Liver (tissue), 3 donors: Measurements from ENCODE around the gene CHTF8.

Experiments
- EGR1 ChIP-seq, 2 donors: IDR thresholded peaks; 2 replicates each; pipeline ENCODE4 v1.6.1; 2016 to 2018; ENCODE audit warnings: antibody characterized with exemption in 2 of 2, low read depth in 2 of 2
- FOXA1 ChIP-seq: IDR thresholded peaks from 2 replicates; pipeline ENCODE4 v1.6.1; 2016; ENCODE audit warnings: antibody characterized with exemption
- GABPA ChIP-seq, 2 donors: IDR thresholded peaks in 1 of 2; conservative IDR thresholded peaks in 1 of 2; 2 replicates each; pipeline ENCODE4 v1.6.1; 2016; ENCODE audit warnings: antibody characterized with exemption in 2 of 2, mild to moderate bottlenecking in 1 of 2, moderate library complexity in 1 of 2
- HNF4A ChIP-seq, 2 donors: conservative IDR thresholded peaks; 2 replicates each; pipeline ENCODE4 v1.6.1; 2016; ENCODE audit warnings: antibody characterized with exemption in 2 of 2, mild to moderate bottlenecking in 2 of 2
- JUND ChIP-seq, 2 donors: IDR thresholded peaks; 2 replicates each; pipeline ENCODE4 v1.6.1; 2016; ENCODE audit warnings: antibody characterized with exemption in 2 of 2
- RAD21 ChIP-seq, 2 donors: IDR thresholded peaks; 2 replicates each; pipeline ENCODE4 v1.6.1; 2016; ENCODE audit warnings: antibody characterized with exemption in 2 of 2, mild to moderate bottlenecking in 2 of 2
- SP1 ChIP-seq: IDR thresholded peaks from 2 replicates; pipeline ENCODE4 v1.6.1; 2018; ENCODE audit warnings: antibody characterized with exemption, mild to moderate bottlenecking
- TAF1 ChIP-seq: conservative IDR thresholded peaks from 2 replicates; pipeline ENCODE4 v1.6.1; 2016; ENCODE audit warnings: antibody characterized with exemption, mild to moderate bottlenecking
- YY1 ChIP-seq: IDR thresholded peaks from 2 replicates; pipeline ENCODE4 v1.6.1; 2016; ENCODE audit warnings: antibody characterized with exemption, mild to moderate bottlenecking
- TF ChIP-seq, protein P1 (sequence below): fragments of 150-350 bp; IDR thresholded peaks from 2 replicates; pipeline ENCODE4 v1.5.1; 2017; ENCODE audit warnings: improper control_type of control experiment, low read depth, low read length; ENCODE audit not compliant: missing input control
- TF ChIP-seq, protein P2 (sequence below): IDR thresholded peaks from 2 replicates; pipeline ENCODE4 v1.6.1; 2016; ENCODE audit warnings: antibody characterized with exemption, mild to moderate bottlenecking
- TF ChIP-seq, protein P3 (sequence below): IDR thresholded peaks from 2 replicates; pipeline ENCODE4 v1.6.1; 2016; ENCODE audit warnings: antibody characterized with exemption
- TF ChIP-seq, protein P4 (sequence below): IDR thresholded peaks from 2 replicates; pipeline ENCODE4 v1.6.1; 2016; ENCODE audit warnings: antibody characterized with exemption
- donor health status: healthy.
- donor health status: healthy.

DNA sequence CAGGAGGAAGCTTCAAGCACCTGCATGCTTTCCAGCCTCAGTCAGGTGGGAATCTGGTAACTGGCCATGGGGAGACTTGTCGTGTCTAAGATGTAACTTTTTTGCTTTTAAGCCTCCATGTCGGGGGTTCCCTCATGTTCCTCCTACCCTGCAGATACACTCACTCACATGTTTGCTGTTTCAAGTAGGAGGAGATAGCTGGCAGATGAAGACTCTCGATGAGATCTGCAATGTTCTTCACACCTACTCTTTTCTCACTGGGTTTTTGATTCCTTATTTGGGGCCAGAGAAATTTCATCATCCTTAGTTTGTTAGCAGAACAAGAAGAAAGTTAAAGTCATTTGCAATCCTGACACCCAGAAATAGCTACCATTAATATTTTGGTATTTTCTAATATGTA is 24.8 kb upstream of the CHTF8 start:
- TF ChIP-seq, protein P1, sequence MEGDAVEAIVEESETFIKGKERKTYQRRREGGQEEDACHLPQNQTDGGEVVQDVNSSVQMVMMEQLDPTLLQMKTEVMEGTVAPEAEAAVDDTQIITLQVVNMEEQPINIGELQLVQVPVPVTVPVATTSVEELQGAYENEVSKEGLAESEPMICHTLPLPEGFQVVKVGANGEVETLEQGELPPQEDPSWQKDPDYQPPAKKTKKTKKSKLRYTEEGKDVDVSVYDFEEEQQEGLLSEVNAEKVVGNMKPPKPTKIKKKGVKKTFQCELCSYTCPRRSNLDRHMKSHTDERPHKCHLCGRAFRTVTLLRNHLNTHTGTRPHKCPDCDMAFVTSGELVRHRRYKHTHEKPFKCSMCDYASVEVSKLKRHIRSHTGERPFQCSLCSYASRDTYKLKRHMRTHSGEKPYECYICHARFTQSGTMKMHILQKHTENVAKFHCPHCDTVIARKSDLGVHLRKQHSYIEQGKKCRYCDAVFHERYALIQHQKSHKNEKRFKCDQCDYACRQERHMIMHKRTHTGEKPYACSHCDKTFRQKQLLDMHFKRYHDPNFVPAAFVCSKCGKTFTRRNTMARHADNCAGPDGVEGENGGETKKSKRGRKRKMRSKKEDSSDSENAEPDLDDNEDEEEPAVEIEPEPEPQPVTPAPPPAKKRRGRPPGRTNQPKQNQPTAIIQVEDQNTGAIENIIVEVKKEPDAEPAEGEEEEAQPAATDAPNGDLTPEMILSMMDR, result no peak
- TF ChIP-seq EGR1 (IDR thresholded peaks at IDR 0.05; ENCODE audit: low read depth in 2 of 2) (no peak), YY1 (no peak), JUND (IDR thresholded peaks at IDR 0.05) (no peak), TAF1 (no peak), GABPA (IDR thresholded peaks at IDR 0.05 in 1 of 2, conservative IDR thresholded peaks at IDR 0.05 in 1 of 2) (no peak), FOXA1 (no peak), SP1 (no peak), HNF4A (conservative IDR thresholded peaks at IDR 0.05) (no peak), RAD21 (IDR thresholded peaks at IDR 0.05) (no peak)
- TF ChIP-seq, protein P2, sequence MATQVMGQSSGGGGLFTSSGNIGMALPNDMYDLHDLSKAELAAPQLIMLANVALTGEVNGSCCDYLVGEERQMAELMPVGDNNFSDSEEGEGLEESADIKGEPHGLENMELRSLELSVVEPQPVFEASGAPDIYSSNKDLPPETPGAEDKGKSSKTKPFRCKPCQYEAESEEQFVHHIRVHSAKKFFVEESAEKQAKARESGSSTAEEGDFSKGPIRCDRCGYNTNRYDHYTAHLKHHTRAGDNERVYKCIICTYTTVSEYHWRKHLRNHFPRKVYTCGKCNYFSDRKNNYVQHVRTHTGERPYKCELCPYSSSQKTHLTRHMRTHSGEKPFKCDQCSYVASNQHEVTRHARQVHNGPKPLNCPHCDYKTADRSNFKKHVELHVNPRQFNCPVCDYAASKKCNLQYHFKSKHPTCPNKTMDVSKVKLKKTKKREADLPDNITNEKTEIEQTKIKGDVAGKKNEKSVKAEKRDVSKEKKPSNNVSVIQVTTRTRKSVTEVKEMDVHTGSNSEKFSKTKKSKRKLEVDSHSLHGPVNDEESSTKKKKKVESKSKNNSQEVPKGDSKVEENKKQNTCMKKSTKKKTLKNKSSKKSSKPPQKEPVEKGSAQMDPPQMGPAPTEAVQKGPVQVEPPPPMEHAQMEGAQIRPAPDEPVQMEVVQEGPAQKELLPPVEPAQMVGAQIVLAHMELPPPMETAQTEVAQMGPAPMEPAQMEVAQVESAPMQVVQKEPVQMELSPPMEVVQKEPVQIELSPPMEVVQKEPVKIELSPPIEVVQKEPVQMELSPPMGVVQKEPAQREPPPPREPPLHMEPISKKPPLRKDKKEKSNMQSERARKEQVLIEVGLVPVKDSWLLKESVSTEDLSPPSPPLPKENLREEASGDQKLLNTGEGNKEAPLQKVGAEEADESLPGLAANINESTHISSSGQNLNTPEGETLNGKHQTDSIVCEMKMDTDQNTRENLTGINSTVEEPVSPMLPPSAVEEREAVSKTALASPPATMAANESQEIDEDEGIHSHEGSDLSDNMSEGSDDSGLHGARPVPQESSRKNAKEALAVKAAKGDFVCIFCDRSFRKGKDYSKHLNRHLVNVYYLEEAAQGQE, result no peak
- TF ChIP-seq, protein P3, sequence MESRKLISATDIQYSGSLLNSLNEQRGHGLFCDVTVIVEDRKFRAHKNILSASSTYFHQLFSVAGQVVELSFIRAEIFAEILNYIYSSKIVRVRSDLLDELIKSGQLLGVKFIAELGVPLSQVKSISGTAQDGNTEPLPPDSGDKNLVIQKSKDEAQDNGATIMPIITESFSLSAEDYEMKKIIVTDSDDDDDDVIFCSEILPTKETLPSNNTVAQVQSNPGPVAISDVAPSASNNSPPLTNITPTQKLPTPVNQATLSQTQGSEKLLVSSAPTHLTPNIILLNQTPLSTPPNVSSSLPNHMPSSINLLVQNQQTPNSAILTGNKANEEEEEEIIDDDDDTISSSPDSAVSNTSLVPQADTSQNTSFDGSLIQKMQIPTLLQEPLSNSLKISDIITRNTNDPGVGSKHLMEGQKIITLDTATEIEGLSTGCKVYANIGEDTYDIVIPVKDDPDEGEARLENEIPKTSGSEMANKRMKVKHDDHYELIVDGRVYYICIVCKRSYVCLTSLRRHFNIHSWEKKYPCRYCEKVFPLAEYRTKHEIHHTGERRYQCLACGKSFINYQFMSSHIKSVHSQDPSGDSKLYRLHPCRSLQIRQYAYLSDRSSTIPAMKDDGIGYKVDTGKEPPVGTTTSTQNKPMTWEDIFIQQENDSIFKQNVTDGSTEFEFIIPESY, result no peak
- TF ChIP-seq, protein P4, sequence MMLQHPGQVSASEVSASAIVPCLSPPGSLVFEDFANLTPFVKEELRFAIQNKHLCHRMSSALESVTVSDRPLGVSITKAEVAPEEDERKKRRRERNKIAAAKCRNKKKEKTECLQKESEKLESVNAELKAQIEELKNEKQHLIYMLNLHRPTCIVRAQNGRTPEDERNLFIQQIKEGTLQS, result no peak
